ENCODE measurements around the gene NRCAM.

The NRCAM gene

GRCh38 chr7:108331971-108332370, 124.3 kb downstream of the NRCAM start:
- no peak overlapping the region for H3K9ac ChIP-seq (ENCODE audit: low read length)
- no peaks in the 10 kb centered on the region for H3K36me3 ChIP-seq (ENCODE audit: insufficient read depth, low read length)
- H3K27ac ChIP-seq (ENCODE audit: low read depth, low read length), result no peak overlapping the region
- no peaks in the 10 kb centered on the region for H3K9me3 ChIP-seq (ENCODE audit: low read length)
- no peak overlapping the region for H3K4me3 ChIP-seq (ENCODE audit: low read depth in 1 of 2, low read length in 2 of 2)
- no peaks in the 10 kb centered on the region for H3K27me3 ChIP-seq (ENCODE audit: control insufficient read depth in 1 of 2, insufficient read depth in 2 of 2, low read length in 2 of 2)
- no peaks in the 10 kb centered on the region for H3K4me1 ChIP-seq (ENCODE audit: insufficient read depth, low read length)

GRCh38 chr7:108330227-108330626, 126.0 kb downstream of the NRCAM start:
- Histone ChIP-seq H3K4me3 (ENCODE audit: low read depth in 1 of 2, low read length in 2 of 2) (no peak overlapping the region), H3K4me1 (ENCODE audit: insufficient read depth, low read length) (no peaks in the 10 kb centered on the region), H3K9ac (ENCODE audit: low read length) (no peak overlapping the region), H3K36me3 (ENCODE audit: insufficient read depth, low read length) (no peaks in the 10 kb centered on the region), H3K9me3 (ENCODE audit: low read length) (no peaks in the 10 kb centered on the region), H3K27me3 (ENCODE audit: control insufficient read depth in 1 of 2, insufficient read depth in 2 of 2, low read length in 2 of 2) (no peaks in the 10 kb centered on the region), H3K27ac (ENCODE audit: low read depth, low read length) (no peak overlapping the region)

GRCh38 chr7:108329514-108329913, 126.7 kb downstream of the NRCAM start:
- Histone ChIP-seq H3K9ac (ENCODE audit: low read length) (no peak overlapping the region), H3K36me3 (ENCODE audit: insufficient read depth, low read length) (no peaks in the 10 kb centered on the region), H3K4me1 (ENCODE audit: insufficient read depth, low read length) (no peaks in the 10 kb centered on the region), H3K27ac (ENCODE audit: low read depth, low read length) (no peak overlapping the region), H3K9me3 (ENCODE audit: low read length) (no peaks in the 10 kb centered on the region), H3K27me3 (ENCODE audit: control insufficient read depth in 1 of 2, insufficient read depth in 2 of 2, low read length in 2 of 2) (no peaks in the 10 kb centered on the region), H3K4me3 (ENCODE audit: low read depth in 1 of 2, low read length in 2 of 2) (no peak overlapping the region)

GRCh38 chr7:108328174-108328651, 128.0 kb downstream of the NRCAM start:
- H3K9ac ChIP-seq (ENCODE audit: low read length), result no peak overlapping the region
- H3K27ac ChIP-seq (ENCODE audit: low read depth, low read length), result no peak overlapping the region
- H3K4me3 ChIP-seq (ENCODE audit: low read depth in 1 of 2, low read length in 2 of 2), result no peak overlapping the region
- H3K36me3 ChIP-seq (ENCODE audit: insufficient read depth, low read length), result no peaks in the 10 kb centered on the region
- H3K4me1 ChIP-seq (ENCODE audit: insufficient read depth, low read length), result no peaks in the 10 kb centered on the region
- H3K9me3 ChIP-seq (ENCODE audit: low read length), result no peaks in the 10 kb centered on the region
- no peaks in the 10 kb centered on the region for H3K27me3 ChIP-seq (ENCODE audit: control insufficient read depth in 1 of 2, insufficient read depth in 2 of 2, low read length in 2 of 2)

GRCh38 chr7:108327353-108327752, 128.9 kb downstream of the NRCAM start:
- Histone ChIP-seq H3K4me1 (ENCODE audit: insufficient read depth, low read length) (no peaks in the 10 kb centered on the region), H3K36me3 (ENCODE audit: insufficient read depth, low read length) (no peaks in the 10 kb centered on the region), H3K27ac (ENCODE audit: low read depth, low read length) (no peak overlapping the region), H3K4me3 (ENCODE audit: low read depth in 1 of 2, low read length in 2 of 2) (no peak overlapping the region), H3K9ac (ENCODE audit: low read length) (no peak overlapping the region), H3K27me3 (ENCODE audit: control insufficient read depth in 1 of 2, insufficient read depth in 2 of 2, low read length in 2 of 2) (no peaks in the 10 kb centered on the region), H3K9me3 (ENCODE audit: low read length) (no peaks in the 10 kb centered on the region)

- Histone ChIP-seq H3K9ac (ENCODE audit: low read length) (no peak overlapping the region), H3K36me3 (ENCODE audit: insufficient read depth, low read length) (no peaks in the 10 kb centered on the region), H3K9me3 (ENCODE audit: low read length) (no peaks in the 10 kb centered on the region), H3K4me1 (ENCODE audit: insufficient read depth, low read length) (no peaks in the 10 kb centered on the region), H3K27ac (ENCODE audit: low read depth, low read length) (no peak overlapping the region), H3K27me3 (ENCODE audit: control insufficient read depth in 1 of 2, insufficient read depth in 2 of 2, low read length in 2 of 2) (no peaks in the 10 kb centered on the region), H3K4me3 (ENCODE audit: low read depth in 1 of 2, low read length in 2 of 2) (no peak overlapping the region)
These were observed 129.3 kb downstream of the NRCAM start for GRCh38 chr7:108326938-108327337.

GRCh38 chr7:108324053-108325038, 131.9 kb downstream of the NRCAM start:
- no peaks in the 10 kb centered on the region for H3K9me3 ChIP-seq (ENCODE audit: low read length)
- H3K27ac ChIP-seq (ENCODE audit: low read depth, low read length), result no peak overlapping the region
- H3K4me1 ChIP-seq (ENCODE audit: insufficient read depth, low read length), result no peaks in the 10 kb centered on the region
- H3K9ac ChIP-seq (ENCODE audit: low read length), result no peak overlapping the region
- H3K36me3 ChIP-seq (ENCODE audit: insufficient read depth, low read length), result no peaks in the 10 kb centered on the region
- H3K27me3 ChIP-seq (ENCODE audit: control insufficient read depth in 1 of 2, insufficient read depth in 2 of 2, low read length in 2 of 2), result no peaks in the 10 kb centered on the region
- no peak overlapping the region for H3K4me3 ChIP-seq (ENCODE audit: low read depth in 1 of 2, low read length in 2 of 2)

GRCh38 chr7:108322925-108323832, 133.1 kb downstream of the NRCAM start:
- no peaks in the 10 kb centered on the region for H3K4me1 ChIP-seq (ENCODE audit: insufficient read depth, low read length)

GRCh38 chr7:108322046-108322445, 134.2 kb downstream of the NRCAM start:
- Histone ChIP-seq H3K9me3 (ENCODE audit: low read length) (no peaks in the 10 kb centered on the region), H3K4me3 (ENCODE audit: low read depth in 1 of 2, low read length in 2 of 2) (no peak overlapping the region), H3K4me1 (ENCODE audit: insufficient read depth, low read length) (no peaks in the 10 kb centered on the region), H3K27ac (ENCODE audit: low read depth, low read length) (no peak overlapping the region), H3K27me3 (ENCODE audit: control insufficient read depth in 1 of 2, insufficient read depth in 2 of 2, low read length in 2 of 2) (no peaks in the 10 kb centered on the region), H3K9ac (ENCODE audit: low read length) (no peak overlapping the region), H3K36me3 (ENCODE audit: insufficient read depth, low read length) (no peaks in the 10 kb centered on the region)

More at GRCh38 chr7:108322925-108323832, 133.1 kb downstream of the NRCAM start:
- no peaks in the 10 kb centered on the region for H3K27me3 ChIP-seq (ENCODE audit: control insufficient read depth in 1 of 2, insufficient read depth in 2 of 2, low read length in 2 of 2)
- no peaks in the 10 kb centered on the region for H3K36me3 ChIP-seq (ENCODE audit: insufficient read depth, low read length)
- H3K9me3 ChIP-seq (ENCODE audit: low read length), result no peaks in the 10 kb centered on the region
- no peak overlapping the region for H3K27ac ChIP-seq (ENCODE audit: low read depth, low read length)
- H3K4me3 ChIP-seq (ENCODE audit: low read depth in 1 of 2, low read length in 2 of 2), result no peak overlapping the region
- no peak overlapping the region for H3K9ac ChIP-seq (ENCODE audit: low read length)

- no peaks in the 10 kb centered on the region for H3K36me3 ChIP-seq (ENCODE audit: insufficient read depth, low read length)
These were observed 134.9 kb downstream of the NRCAM start for GRCh38 chr7:108321359-108321758.

GRCh38 chr7:108316708-108317107, 139.5 kb downstream of the NRCAM start:
- Histone ChIP-seq H3K4me3 (ENCODE audit: low read depth in 1 of 2, low read length in 2 of 2) (no peak overlapping the region), H3K36me3 (ENCODE audit: insufficient read depth, low read length) (no peaks in the 10 kb centered on the region), H3K9ac (ENCODE audit: low read length) (no peak overlapping the region), H3K27ac (ENCODE audit: low read depth, low read length) (no peak overlapping the region), H3K27me3 (ENCODE audit: control insufficient read depth in 1 of 2, insufficient read depth in 2 of 2, low read length in 2 of 2) (no peaks in the 10 kb centered on the region), H3K4me1 (ENCODE audit: insufficient read depth, low read length) (no peaks in the 10 kb centered on the region), H3K9me3 (ENCODE audit: low read length) (no peaks in the 10 kb centered on the region)

More at GRCh38 chr7:108321359-108321758, 134.9 kb downstream of the NRCAM start:
- H3K4me3 ChIP-seq (ENCODE audit: low read depth in 1 of 2, low read length in 2 of 2), result no peak overlapping the region
- no peaks in the 10 kb centered on the region for H3K4me1 ChIP-seq (ENCODE audit: insufficient read depth, low read length)
- H3K9ac ChIP-seq (ENCODE audit: low read length), result no peak overlapping the region
- H3K9me3 ChIP-seq (ENCODE audit: low read length), result no peaks in the 10 kb centered on the region
- no peak overlapping the region for H3K27ac ChIP-seq (ENCODE audit: low read depth, low read length)
- no peaks in the 10 kb centered on the region for H3K27me3 ChIP-seq (ENCODE audit: control insufficient read depth in 1 of 2, insufficient read depth in 2 of 2, low read length in 2 of 2)
